NCI-H2029 treated with DMSO at 0.1 percent for 48 hours (cell line): ENCODE measurements around the gene SOX13.
"Not testable (repeated sequence)": the region's sequence is repeated elsewhere in the genome, so short reads cannot be mapped to it uniquely, and the experiment has no call there.

ENCODE experiments used
- DNase-seq: peaks from one replicate; lab custom pipeline; 2025; lab: John Stamatoyannopoulos, UW

SOX13 gene

DNA sequence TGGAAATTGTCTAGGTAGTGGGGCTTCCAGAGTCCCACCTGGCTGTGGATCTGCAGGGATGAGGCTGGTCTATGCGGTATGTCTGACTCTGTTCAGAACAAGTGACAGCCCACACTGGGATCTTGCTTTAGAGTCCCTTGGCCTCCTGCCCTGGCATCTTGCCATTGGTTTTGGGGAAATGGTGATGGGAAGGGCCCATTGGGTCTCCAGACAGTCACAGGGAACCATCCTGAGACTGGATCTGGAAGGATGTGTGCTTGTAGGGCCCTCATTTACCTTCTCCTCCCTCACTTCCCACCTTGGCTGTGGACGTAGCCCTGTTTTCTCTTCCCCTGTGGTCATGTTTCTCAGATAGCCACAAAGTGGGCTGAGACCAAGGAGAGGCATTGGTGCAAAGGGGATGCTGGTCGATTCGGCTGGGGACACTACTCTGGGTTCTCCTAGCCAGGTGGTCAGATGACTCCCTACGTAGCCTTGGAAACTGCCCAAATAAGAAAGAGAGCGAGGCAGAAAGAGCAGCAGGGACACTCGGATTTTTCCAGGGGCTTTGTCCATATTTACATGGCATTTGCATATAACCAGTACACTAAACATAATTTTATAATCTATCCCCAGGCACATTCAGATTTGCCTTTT is 15.1 kb downstream of the SOX13 start:
- no peak for DNase-seq

- DNase-seq = no peak
These were observed 15.7 kb downstream of the SOX13 start for GRCh38 chr1:204088596-204088995.

DNA sequence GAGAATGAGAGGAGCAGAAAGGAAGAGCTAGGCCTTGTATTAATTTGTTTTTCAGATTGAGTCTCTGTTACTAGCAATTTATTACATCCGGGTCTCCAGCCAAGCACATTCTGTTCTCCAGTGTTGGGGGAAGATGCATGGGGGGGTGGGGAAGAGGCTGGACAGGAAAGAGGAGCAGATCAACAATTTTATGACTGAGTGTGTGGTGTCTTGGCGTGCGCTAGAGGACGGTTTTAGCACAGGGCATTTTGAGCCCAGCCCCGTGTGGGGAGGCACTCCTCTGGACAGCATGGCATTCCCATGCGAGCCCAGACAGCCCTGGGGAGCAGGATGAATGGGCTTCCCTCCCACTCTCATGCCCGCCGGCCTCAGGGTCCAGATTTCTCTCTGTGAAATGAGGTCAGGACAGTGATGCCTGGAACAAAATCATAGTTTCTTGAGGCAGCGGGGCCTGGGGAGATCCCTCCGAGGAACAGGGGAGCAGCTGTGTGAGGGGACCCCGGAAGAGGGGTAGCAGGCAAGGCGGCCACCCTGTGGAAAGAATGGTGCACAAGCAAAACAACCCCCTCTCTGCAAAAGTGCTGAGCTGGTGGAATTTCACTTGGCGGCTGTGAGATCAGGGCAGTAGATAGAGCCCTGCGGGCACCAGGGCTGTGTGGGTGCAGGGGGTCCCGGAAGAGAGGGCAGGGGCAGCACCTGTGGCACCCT is 16.3 kb downstream of the SOX13 start:
- DNase-seq = no peak

GRCh38 chr1:204090132-204090531 is 17.2 kb downstream of the SOX13 start:
- DNase-seq = not testable (repeated sequence)

- no peak for DNase-seq
These were observed 18.2 kb downstream of the SOX13 start for GRCh38 chr1:204091066-204091465.

GRCh38 chr1:204091787-204092312 is 18.9 kb downstream of the SOX13 start:
- no peak for DNase-seq

DNA sequence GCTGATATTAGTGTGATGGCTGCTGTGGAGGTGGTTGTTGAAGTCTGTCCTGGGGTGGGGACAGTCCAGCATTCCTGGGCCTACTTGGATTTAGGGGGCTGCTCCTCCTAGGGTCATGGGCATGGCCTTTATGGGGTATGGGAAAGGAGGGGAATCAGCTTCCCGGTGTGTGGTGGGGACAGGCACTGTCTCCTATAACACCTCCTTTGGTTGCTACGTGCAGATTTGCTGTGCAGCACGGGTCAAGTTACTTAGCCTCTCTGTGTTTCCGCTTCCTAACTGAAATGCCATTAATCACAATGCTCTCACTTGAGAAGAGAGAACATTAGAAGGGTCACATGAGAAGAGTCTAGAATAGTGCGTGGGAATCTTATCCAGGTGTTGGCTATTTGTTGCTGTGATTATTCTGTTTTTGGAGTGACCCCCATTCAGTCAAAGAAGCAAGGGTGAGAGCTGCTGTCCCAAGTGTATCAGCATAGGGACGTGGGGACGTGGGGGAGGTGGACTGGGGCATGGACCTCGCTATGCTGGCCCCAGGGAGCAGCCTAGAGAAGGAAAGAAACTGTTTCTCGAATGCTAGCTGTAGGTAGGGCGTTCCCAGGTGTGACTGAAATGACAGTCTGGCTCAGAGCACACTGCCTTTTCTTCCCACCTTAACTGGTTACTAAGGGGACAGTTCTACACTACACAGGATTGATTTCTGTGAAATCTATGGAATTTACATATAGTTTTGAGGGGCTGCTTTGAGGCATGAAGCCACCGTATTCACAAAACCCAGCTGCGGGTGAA is 19.9 kb downstream of the SOX13 start:
- no peak for DNase-seq

DNA sequence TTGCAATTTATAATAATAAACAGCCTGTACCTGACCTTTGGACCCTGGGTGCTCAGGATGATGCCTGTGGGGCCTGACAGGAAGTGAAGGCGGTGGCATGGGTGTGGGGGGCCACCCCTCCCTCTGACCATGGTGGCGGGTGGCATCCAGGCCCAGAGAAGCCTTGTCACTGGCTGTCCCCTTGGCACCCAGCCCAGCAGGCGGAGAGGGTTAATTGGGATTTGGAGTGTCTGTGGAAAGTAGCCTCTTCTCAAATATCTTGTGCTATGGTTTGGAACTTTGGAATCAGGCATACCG is 20.5 kb downstream of the SOX13 start:
- peak; percentile 13 for DNase-seq

GRCh38 chr1:204093781-204094180 is 20.9 kb downstream of the SOX13 start:
- no peak for DNase-seq

- no peak for DNase-seq
These were observed 21.4 kb downstream of the SOX13 start for GRCh38 chr1:204094313-204094729.

DNA sequence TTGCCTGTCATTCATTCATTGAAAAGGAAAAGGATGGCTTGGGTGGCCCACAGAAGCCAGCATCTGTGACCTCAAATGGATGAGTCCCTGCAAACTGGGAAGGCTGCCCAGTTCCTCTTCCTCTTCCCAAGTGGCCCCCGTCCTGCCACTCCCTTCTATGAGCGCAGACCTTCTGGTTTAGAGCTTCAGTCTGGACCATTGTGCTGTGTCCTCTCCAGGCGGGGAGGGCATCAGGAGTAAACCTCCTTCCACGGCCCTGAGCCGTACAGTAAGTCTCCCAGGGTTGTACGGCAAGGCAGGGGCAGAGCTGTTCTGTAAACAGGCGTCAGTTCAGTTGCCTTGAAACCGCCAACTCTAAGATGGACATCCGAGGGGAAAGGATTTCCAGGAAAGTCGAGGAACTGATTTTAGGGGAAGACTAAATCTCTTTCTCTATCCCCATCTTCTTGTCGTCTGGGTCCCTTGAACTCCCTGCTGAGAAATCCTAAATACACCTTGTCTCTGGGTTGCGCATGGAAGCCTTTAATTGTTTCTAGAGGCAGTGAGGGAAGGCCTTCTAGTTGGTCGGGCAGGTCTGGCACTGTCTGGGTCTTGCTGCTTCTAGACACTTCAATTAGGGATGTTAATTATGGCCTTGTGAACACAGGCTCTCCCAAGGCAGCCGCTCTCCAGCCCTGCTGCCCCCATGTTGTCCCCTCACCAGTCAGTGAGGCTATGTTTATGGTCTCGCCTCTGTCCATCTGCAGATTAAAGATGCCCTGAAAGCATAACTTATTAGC is 22.1 kb downstream of the SOX13 start:
- DNase-seq = peak; percentile 19

GRCh38 chr1:204096931-204097330 is 24.0 kb downstream of the SOX13 start:
- no peak for DNase-seq

DNA sequence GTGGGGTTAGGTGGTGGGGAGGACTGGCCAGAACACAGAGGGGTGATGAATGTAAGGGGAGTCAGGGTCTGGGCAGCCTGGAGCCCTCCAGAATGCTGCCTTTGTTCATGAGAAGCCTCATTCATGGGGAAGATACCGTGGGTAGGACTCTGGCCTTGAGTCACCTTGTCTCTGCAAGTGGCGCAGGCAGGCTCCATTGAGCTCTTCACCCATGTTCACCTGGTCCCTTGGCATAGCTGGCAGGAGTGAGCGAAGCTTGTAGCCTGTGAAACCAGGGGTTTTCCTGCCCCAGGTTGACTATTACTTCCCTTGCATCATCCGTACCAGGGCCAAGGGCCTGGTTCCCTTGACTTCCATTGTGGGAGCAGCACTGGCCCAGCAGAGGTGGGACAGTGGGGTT is 25.8 kb downstream of the SOX13 start:
- DNase-seq = no peak

DNA sequence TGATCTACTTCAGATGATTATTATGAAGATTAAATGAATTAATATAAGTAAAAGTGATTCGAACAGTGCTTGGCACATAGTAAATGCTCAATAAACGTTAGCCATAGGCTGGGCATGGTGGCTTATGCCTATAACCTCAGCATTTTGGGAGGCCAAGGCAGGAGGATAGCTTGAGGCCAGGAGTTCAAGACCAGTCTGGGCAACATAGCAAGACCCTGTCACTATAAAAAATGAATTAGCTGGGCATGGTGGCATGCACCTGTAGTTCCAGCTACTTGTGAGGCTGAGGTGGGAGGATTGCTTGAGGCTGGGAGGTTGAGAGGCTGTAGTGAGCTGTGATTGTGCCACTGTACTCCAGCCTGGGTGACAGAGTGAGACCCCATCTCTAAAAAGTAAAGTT is 26.8 kb downstream of the SOX13 start:
- not testable (repeated sequence) for DNase-seq

DNA sequence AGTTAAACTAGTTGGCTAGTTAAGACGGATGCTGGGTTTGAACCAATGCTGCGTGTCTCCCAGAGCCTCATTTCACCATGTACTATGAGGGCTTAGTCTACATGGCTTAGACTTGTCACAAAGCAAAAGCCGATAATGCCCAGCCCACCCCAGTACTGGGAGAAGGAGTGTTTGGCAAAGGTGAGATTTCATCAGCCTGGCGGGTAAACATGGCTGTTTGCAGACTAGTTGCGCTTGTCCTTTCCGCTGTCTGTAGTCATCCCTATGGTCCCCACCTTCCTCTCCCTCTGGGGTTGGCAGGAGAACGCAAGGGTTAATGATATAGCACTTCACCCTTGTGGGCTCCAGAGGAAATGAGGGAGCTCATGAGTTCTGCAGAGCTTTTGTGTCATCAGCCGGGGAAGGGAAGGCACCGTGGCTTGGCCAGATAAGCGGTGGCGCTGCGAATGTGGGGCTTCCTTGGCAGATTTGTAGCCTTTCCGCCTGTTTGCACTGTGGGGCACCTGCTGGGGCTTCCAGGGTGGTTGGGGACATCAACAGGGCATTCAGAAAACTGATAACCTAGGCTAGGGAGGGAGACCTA is 29.2 kb downstream of the SOX13 start:
- DNase-seq = peak; percentile 49

GRCh38 chr1:204102739-204103430 is 30.0 kb downstream of the SOX13 start:
- peak; percentile 17 for DNase-seq

DNA sequence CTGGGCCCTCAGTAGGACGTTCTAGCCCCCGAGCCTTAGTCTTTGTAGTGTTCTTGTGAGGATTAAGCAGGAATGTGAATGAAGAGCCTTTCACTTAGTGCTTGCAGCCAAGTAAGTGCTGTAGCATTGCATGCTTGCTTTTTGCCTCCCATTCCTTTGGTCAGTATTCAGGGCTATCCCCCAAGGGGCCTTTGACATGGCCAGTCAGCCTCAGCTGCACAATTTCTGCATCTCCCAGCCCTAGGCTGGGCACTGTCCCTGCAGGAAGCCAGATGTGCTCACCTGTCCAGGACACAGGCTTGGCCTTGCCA is 30.5 kb downstream of the SOX13 start:
- DNase-seq = no peak

- peak; percentile 14 for DNase-seq
These were observed 31.6 kb downstream of the SOX13 start for GRCh38 chr1:204104331-204105130.

DNA sequence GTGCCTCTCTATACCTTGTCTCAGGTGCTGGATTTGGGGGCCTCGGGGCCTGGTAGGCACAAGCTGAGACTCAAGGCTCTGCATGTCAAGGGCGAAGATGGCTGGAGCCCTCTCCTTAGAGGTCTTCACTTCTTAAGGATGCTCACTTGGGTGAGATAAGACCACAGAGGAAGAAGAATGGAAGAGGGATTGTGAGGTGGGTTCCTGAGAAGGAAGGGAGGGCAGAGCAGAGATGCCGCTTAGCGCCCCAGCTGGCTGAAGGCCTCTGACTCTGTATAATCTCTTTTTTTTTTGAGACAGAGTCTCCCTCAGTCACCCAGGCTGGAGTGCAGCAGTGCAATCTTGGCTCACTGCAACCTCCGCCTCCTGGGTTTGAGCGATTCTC is 32.2 kb downstream of the SOX13 start:
- DNase-seq = no peak

DNA sequence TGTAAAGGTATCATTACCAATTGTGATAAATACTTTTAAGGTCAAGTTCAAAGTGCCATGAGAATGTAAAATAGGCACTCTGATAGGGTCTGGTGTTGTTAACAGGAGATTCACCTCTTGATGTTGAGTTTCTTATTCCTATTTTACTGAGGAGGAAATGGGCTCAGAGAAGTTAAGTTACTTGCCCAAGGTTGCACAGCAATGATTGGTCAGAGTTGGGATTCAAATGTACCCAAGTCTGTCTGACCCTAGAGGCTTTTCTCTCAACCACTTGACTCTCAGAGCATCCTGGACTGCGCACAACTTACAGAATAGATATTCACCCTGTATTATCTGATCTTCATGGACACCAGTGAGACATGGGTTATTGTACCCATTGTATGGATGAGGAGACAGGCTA is 33.9 kb downstream of the SOX13 start:
- DNase-seq = no peak

DNA sequence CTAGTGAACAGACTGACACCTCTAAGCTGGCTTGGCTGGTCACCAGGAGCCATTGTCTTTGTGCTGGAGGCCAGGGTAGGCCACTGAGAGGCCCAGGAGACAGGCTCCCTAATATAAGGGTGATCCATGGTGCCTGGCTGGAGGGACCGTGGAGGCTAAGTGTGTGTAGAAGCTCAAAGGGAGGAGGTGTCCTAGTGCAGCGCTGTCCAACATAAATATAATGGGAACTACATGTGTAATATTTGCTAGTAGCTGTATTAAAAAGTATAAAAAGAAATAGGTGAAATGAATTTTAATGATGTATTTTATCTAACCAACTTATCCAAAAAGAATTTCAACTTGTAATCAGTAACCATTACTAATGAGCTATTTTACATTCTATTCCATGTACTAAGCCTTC is 35.0 kb downstream of the SOX13 start:
- DNase-seq = peak; percentile 53
